Stimulated activated CD8-positive, alpha-beta memory T cell treated with anti-CD3 and anti-CD28 coated beads, Interleukin-12 subunit alpha, Interleukin-12 subunit beta, amount 100 ng/mL, for 1 hour (primary cell): Measurements from ENCODE around the gene UST.
"Not testable (repeated sequence)": the region's sequence is repeated elsewhere in the genome, so short reads cannot be mapped to it uniquely, and the experiment has no call there.

Source experiments
- DNase-seq: peaks from one replicate; pipeline ENCODE4 v3.0.0-alpha.2; 2020; ENCODE audit warnings: low read depth

The UST gene

DNA sequence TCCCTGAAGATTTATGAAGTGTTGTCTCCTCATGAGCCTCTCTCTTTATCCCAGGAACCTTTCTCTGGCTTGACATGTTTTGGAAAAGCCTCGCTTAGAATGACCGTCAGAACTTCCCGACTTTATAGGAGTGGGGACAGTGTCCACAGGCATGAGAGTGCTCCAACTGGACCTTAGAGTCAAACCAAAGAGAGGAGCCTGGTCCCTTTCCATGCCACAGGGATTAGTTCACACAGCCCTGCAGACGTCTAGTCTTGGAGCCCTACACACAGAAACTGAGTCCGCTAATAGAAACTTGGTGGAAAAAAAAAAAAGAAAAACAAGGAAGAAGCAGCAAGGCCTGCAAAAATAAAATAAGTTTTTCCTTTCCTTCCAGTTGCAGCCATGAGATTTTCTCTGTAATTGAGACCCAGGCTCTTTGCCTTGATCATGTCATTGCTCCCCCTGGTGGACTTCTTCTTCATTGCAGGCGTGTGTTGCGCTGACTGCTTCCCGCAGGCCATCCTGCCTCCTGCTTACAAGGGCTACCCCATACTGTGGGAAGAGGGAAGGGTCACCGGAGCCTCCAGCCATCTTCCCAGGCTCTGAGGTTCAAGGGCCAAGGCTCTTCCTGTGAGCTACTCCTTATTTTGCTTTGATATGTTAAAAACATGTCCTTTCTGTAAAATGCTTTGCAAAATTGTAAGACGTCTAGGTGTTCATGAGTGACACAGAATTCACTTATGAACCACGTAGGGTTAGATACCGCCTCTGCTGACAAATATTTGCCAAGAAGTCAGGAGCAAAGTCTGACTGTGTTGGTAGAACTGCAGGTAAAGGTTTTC is 201.0 kb downstream of the UST start:
- DNase-seq, result peak; percentile 69

DNA sequence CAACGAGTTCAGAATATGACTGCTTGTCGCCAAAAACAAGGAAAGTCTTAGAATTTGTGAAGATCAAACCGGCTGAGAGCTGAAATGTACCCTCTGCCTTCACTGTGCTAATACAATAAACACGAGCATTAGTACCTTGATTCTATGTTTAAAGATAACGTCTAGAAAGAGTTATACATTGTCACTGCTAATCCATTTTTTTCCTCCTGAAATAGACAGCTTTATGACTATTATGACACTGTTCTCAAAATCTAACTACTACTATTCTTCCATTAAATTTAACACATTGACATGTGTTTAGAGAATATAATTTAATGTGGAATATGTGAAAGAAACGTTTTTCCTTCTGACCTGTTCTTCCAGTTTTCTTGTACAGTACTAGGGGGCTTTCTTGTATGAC is 204.8 kb downstream of the UST start:
- no peak for DNase-seq

DNA sequence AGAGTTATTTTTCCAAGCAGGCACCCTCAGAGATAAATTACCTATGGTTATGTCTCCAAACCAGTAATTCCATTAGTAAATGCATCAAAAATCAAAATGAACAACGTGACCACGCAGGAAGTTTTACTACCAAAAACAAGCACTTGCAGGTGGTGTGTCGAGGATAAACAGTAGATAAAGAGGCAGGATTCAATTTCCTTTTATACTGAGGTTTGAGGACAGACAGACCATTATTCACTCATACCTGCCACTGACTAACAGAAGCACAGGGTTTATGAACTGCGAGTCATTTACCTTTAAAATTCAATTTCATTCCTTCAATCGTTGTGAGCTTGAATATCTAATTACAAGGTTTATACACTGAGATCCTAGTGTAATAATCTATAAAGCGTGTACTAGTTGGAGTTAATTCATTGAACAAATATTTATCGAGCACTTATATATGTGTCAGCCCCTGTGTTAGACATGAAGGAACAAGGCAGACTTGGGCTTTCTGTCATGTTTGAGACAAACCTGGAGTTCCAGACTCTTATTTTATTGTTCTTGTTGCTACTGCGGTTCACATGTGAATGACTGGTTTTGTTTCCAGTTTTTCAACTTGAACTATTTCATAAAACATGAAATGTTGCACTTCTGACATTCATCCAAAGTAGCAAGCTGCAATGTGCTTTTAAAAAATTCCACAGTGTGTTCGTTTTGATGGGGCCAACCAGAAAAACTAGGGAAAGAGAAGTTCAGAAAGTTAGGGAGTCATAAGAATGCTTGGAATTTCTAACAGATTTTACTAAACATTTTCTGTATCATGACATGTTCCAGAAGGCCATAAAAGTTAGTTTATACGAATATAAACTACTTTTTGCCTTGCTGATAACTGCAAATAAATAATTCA is 205.6 kb downstream of the UST start:
- DNase-seq, result no peak

DNA sequence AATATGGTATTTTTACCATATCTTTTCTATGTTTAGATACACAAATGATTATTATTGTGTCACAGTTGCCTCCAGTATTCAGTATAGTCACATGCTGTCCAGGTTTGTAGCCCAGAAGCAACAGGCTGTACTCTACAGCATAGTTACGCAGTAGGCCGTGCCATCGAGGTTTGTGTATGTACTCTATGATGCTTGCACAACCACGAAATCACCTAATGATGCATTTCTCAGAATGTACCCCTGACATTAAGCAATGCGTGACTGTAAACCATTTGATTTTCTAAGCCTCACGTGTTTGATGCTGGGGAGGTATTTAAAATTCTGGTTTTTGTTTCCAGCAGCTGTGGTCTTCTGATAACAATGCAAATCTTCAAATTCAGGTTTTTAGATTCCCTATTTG is 207.6 kb downstream of the UST start:
- DNase-seq, result no peak

DNA sequence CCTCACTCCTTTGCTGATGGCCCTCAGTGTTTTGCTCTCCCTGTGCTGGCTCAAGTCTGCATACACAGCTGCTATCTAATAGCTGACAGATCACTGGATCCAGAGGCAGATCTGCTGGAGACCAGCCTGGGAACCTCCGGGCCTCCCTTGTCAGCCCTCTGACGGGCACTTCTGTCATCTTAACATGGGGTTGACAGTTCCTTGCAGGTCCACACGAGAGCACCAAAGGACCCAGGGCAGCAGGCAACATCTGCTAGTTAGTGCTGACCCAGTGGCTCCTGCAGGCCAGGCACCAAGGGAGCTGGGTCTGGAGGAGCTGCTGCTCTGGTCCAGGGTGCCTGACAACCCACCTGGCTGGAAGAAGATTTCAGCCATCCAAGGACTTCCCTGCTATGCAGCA is 208.1 kb downstream of the UST start:
- no peak for DNase-seq

DNA sequence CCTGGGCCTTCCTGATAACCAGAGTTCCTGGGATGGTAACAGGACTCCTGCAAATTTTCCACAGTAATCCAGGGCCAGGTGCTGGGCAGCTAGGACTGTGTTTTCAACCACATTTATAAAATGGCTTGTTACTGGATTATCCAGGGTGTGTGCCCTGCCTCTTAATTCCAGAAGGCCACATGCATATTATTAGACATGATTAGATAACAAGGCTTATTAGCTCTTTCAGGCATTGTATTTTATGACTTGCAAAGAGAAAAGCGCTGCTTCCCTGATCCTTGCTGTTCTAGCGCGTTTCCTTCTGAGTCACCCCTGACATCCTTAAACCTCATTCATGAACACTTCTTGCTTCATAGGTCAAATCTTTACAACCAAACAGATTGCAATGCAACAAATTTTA is 208.6 kb downstream of the UST start:
- no peak for DNase-seq

DNA sequence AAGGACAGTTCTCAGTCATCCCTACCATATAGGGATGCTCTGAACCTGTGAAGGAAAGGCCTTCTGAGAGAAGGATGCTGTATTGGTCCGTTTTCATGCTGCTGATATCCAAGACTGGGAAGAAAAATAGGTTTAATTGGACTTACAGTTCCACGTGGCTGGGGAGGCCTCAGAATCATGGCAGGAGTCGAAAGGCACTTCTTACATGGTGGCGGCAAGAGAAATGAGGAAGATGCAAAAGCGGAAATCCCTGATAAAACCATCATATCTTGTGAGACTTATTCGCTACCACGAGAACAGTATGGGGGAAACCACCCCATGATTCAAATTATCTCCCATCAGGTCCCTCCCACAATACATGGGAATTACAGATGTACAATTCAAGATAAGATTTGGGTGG is 209.3 kb downstream of the UST start:
- DNase-seq, result not testable (repeated sequence)

DNA sequence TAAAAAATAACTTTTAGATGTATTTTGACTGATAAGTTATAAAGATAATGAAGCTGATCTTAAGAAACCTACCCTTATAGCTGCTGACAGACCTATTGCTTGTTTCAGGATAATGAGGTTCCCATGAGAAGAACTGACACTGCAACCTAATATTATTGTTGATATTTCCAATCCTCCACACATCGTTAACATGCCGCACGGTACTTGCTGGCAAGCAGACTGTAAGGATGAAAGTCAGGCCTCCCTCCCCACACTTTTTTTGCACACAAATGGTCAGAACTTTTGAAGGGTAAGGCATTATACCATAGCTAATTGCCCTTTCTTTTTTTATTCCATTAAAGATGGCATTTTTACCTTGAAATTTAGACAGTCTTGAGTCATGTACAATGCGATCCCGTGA is 210.9 kb downstream of the UST start:
- DNase-seq, result no peak

DNA sequence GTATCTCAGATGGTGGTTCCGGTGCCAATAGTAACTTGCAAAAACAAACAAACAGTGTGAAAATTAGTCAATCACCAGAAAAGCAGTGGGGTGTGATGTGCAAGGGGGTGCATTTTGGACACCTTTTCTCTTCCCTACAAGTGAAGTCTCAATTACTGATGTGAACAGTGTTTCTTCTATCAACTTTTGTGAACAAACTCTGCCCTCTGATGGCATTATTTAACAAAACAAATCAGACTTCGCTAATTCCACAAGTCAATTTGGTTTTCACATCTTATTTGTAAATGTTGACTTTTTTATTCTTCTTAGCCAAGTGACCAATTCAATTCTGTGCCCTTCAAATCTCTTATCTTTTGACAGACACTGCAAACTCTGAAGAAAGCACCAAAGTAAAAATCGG is 212.2 kb downstream of the UST start:
- no peak for DNase-seq

DNA sequence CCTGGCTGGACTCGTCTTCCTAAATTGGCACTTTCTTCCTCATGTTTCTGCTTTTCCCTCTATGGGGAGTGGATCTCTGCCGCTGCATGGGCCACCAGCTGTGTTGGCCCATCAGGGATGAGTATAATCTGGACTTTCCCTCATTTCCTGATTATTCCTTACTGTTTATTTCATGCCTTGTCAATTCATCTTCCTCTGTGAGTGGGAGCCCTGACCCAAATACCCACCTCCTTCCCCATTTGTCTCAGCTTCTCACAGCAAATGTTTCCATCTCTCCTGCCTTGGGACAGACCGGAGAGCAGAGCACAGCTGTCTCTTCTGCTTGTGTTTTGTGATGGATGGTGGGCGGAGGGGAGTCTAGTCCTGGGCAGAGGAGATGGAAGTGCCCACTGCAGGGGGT is 212.7 kb downstream of the UST start:
- no peak for DNase-seq

DNA sequence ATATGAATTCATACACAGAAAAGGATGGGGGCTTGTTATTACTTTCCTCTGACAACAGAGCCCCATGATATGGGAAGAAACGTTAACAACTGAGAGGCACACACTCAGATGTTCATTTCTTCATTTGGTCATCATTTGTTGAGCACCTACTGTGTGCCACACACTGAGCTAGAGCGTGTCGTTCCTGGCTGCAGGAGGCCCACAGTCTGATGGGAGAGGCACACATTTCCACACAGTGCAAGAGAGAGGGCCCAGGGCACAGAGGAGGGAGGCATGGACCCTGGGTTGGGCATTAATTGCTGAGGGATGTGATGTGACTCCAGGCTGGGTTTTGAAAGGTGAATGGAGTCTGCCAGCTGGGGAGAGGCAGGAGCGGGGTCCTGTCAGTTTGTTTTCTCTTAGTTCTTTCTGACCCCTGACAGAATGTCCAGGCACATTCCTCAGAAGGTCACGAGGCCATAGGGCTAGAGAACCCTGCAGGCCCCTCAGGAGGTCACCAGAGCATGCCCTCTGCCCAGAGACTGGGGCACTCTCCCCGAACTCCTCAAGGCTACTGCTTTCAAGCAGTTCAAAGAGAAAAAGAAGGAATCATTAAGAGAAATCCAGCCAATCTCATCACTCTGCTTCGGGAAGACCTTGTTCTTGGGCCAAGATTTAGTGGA is 216.2 kb downstream of the UST start:
- DNase-seq, result no peak

DNA sequence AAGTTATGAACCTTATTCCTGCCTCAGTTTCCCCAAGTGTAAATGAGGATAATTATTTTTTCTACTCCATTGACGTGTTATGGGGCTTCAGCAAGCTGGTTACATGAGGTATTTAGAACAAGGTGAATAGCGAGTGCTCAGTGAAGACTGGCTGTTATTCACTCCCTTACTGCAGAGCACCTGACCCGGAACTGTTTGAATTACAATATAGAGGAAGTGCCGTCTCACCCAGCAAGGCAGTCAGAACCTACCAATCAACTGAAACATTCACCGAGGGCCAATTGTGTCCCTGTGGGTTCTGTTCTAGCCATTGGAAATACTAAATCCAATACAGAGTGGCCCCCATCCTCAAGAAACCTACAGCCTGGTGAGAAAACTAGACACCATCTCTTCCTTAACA is 216.9 kb downstream of the UST start:
- DNase-seq, result no peak

DNA sequence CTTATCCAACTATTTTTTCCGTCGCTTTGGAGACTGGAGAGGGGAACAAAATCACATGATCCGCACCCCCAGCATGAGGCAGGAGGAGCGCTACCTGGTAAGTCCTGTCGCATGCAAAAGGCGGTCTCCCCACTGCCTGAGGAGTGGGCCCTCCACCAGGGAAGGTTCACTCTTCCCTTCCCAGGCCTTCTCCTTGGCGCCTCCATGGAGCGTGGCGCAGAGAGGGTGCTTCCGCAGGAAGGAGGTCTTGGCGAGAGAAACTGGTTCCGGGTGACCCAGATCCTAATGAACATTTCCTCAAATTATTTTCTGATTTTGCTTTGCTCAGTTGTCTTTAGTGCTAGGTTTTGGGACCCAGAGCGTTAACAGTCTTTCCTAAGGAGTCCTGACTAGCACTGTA is 217.6 kb downstream of the UST start:
- DNase-seq, result no peak

DNA sequence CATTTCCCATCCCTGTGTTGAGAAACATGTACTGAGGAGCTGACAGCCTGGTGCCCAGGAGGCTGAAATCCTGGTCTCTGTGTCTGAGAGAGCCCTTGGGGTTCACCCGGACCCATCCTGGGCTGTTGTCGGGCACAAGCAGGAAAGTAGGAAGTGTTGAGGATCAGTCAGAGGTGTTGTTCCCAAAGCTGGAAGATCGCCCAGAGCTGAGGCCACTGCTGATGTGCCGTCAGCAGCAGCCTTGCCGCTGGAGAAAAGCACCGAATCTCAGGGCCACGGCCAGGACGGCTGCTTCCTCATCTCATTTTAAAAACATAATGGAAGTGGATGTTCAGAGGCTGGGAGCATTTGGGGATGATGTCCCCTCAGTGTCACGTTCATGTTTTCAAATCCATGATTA is 218.5 kb downstream of the UST start:
- DNase-seq, result no peak

DNA sequence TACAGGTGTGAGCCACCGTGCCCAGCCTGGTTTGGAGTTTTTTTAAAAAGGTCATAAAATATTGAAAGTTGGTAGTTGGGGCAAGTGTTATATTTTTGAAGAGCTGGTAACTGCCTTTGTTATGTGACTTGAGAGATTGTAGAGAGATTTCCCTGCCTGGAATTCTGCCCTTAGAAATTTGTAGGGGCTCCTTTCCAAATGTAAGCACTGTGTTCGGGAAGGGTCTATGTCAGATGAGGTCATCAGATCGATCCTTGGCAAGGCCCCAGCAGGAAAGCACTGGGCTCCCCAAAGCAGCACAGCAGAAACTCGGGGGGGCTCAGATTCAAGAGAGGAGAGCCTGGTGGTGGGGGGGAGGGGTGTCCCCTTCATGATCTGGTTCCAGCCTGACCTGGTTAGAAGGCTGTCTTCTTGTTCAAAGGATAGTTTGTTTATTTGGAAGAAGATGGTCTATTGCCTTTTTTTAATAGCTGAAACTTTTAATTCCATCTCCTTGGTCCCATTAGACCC is 220.2 kb downstream of the UST start:
- DNase-seq, result no peak

DNA sequence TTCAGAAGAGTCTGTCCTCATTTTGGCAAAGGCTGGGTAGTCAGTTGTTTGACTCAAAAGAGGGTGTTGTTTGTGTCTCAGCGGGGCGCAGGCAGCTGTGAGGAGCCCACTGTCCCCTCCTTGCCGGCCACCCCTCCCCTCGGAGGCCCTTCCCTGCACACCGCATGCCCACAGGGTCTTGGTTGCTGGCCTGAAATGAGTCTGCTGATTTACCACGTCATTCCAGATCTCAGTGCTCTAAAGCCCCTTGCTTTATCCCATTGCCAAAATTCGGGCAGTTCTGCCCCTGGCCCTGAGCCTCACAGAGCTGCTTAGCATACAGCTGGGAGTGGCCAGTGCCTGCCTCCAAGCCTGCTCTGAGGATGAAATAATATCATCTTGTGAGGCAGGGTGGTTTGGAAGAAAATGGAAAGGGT is 220.7 kb downstream of the UST start:
- no peak for DNase-seq

DNA sequence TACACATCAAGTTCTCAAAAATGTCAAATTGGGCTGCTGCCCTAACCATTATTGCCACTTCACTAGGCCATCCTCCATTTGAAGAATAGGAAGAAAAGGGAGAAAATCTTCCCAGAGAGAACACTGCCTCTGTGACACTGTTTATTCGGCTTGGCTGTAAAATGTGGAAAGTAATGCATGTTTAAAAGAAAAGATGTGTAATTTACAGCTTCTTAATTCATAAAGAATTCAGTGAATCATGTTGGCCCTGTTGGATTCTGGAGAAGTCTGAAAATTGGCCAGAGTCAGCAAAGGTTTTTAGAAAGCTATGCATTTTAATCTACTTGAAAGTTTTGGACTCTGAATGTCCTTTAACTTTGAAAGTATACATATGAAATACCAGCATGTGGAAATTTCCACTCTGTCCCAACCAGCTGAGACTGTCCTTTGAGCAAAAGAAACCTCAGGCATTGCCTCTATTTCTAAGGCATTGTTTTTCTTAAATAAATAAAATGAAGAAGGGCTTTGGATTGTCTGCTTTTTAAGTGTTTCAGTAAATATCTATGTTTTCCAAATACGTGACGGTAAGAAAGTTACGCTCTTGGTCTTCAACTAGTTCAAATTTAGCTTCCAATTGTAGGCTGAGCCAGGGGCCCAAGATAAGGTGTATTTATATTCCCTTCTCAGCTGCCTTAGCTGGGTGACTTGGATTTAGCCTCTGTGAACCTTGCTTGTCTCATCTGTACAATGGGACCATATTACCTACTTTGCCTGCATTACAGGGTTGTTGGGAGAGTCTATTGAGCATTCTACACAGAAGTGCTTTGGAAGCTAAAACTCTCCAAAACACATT is 222.2 kb downstream of the UST start:
- DNase-seq, result no peak

DNA sequence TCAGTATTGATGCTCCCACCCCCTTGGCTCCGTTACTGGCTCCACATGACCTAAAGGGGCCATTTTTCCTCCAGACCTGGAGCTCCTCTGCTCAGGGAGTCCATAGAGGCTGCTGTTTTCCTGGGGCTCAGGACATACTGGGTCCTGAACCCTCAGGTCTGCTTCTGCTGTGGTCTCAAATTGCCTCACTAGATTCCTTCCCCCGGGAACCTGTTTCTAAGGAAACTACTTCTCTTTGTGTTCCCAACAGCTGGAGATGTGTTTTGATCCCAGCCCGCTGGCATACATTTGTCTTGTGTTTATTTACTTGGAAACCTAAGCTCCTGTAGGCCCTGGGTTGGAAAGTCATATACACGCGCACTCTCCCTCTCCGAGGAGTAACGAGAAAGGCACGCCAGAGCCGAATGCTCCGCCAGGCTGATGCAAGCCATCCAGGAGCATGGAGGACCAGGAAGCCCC is 222.8 kb downstream of the UST start:
- no peak for DNase-seq

DNA sequence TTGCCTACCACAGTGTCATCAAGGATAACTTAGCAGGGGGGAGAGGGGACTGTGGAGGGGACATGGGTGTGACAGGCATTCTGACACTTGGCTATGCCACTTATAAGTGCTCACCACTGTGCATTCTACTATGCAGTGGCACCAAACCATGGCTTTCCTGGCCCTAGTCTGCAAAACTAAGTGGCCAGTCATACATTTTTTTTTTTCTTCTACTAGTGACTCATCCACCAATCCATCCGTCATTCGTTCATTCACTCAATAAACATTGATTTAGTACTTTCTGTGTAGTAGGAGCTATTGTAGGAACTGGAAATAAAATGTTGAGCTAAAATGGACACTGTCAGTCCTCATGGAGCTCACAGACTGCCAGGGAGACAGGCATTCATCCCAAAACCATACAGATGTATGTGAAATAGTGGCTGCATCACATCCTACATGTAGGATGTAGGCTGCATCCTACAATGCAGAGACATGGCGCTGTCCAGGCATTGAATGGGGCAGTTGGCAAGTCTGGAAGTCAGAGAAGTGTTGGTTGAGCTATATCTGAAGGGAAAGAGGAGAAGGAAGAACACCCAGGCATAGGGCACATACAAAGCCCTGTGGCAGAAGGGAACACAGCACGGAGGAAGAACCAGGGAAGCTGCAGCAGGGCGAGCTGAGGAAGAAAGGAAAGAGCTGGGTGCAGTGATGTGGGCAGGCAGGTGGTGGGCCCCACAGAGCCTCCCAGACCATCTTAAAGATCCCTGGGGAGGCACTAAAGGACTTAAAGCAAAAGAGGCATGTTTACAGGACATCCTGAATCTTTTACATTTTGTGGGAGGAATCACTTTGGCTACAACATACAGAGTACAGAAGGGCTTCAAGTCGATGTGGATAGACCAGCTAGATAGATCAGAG is 224.4 kb downstream of the UST start:
- no peak for DNase-seq

DNA sequence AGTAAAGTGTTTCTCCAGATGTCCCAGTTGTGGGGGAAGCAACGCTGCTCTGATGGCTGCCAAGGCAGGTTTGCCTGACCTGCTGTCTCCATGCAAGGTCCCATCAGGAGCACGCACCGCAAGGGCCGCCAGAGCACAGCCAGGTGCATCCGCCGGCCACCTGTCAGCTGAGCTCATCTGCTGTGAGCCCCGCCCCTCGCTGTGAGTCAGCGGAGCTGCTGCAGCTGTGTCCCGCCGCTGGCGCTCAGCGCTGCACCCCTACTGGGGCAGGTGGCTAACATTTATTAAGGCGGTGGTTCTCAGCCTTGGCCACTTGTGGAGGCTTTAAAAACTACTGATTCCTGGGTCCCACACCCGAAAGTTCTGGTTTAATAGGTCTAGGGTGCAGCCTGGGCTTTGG is 225.7 kb downstream of the UST start:
- DNase-seq, result peak; percentile 0
